Thyroid gland (tissue), 4 donors: ENCODE data around the gene FAM53A. TPM values are rescaled to one million over a fixed set of nuclear protein-coding genes. Genes with fewer than 3 reads are reported as not detected.

Source experiments
- DNase-seq, 2 donors: peaks; one replicate each; pipeline ENCODE4 v3.0.0-alpha.2; 2019
- H3K27ac ChIP-seq, 3 donors: fragments of 200-600 bp; sonication (generic); 1 replicate in 2 of 3; 2 replicates in 1 of 3; pipeline ENCODE4 v1.5.1; 2016 to 2019; ENCODE audit warnings: mild to moderate bottlenecking in 1 of 3, moderate library complexity in 1 of 3
- H3K27me3 ChIP-seq: fragments of 200-600 bp; sonication (generic); one replicate; pipeline ENCODE4 v1.5.1; 2019
- H3K36me3 ChIP-seq, 2 donors: fragments of 200-600 bp; sonication (generic); one replicate each; pipeline ENCODE4 v1.5.1; 2016 to 2019
- H3K4me1 ChIP-seq, 2 donors: fragments of 200-600 bp; sonication (generic); one replicate each; pipeline ENCODE4 v1.5.1; 2017 to 2019
- H3K4me3 ChIP-seq, 3 donors: fragments of 200-600 bp; sonication (generic); replicated peaks in 1 of 3; 1 replicate in 2 of 3; 2 replicates in 1 of 3; pipeline ENCODE4 v1.5.1; 2016; ENCODE audit warnings: mild to moderate bottlenecking in 1 of 3
- H3K9me3 ChIP-seq: fragments of 200-600 bp; sonication (generic); one replicate; pipeline ENCODE4 v1.5.1; 2017
- CTCF ChIP-seq, 6 experiments: fragments of 200-600 bp in 3 of 6; fragments of 450-650 bp in 3 of 6; sonication (generic) in 3 of 6; IDR thresholded peaks; one replicate each; pipeline ENCODE4 v1.5.1; 2016 to 2019; ENCODE audit warnings: antibody characterized with exemption in 6 of 6, mild to moderate bottlenecking in 2 of 6, inconsistent platforms in 1 of 6, moderate library complexity in 1 of 6
- POLR2A ChIP-seq, 2 donors: fragments of 450-650 bp; IDR thresholded peaks; one replicate each; pipeline ENCODE4 v1.6.1; 2017; ENCODE audit warnings: antibody characterized with exemption in 2 of 2, mild to moderate bottlenecking in 2 of 2, moderate library complexity in 1 of 2
- WGBS, 2 donors: methylation state at CpG; one replicate each; pipeline ENCODE4 v1.1.5; 2017; 5-methylcytosine and 5-hydroxymethylcytosine counted together
- intact Hi-C: fragments of 100-400 bp; cut with DNase I; formaldehyde crosslinking; loops from one replicate; pipeline ENCODE4 v1.15.1; 2023
- total RNA-seq, 4 donors: library from RNA; depleted of rRNA; stranded (reverse); fragments of >200 nt; gene quantifications; one replicate each; pipeline ENCODE4 v1.2.3, GENCODE V29; 2016

FAM53A gene
- total RNA-seq, 4 donors from 2014 or later: 17.5 to 34.9 (median 21.7) TPM

GRCh38 chr4:1682860-1683259 is 1.3 kb downstream of the FAM53A start:
- H3K36me3 ChIP-seq: no peaks in the 10 kb centered on the region
- DNase-seq: peak; percentile 19 to 35
- TF ChIP-seq POLR2A (IDR thresholded peaks at IDR 0.05) (no peak), CTCF (IDR thresholded peaks at IDR 0.05) (no peak)
- peaks cover 0 to 13% of the 10 kb centered on the region in 2 donors for H3K4me1 ChIP-seq
- 74% methylated on average over 13 of the region's 13 CpGs for WGBS, 2 donors
- intact Hi-C loops: no loop called here
- peak overlapping the region in 2 of 3 donors; percentile 3 to 74 for H3K4me3 ChIP-seq
- H3K27ac ChIP-seq: peak overlapping the region; percentile 61 to 92 (median 84)
- no peaks in the 10 kb centered on the region for H3K9me3 ChIP-seq
- no peaks in the 10 kb centered on the region for H3K27me3 ChIP-seq

- no peaks in the 10 kb centered on the region for H3K9me3 ChIP-seq
- H3K36me3 ChIP-seq: no peaks in the 10 kb centered on the region
- WGBS, 2 donors: 78 to 81% methylated on average over 5 of the region's 5 CpGs
- H3K27ac ChIP-seq: no peak overlapping the region
- no peak for DNase-seq
- intact Hi-C loops: no loop called here
- TF ChIP-seq POLR2A (IDR thresholded peaks at IDR 0.05): no peak
- no peak overlapping the region for H3K4me3 ChIP-seq
- H3K27me3 ChIP-seq: no peaks in the 10 kb centered on the region
- H3K4me1 ChIP-seq: peaks cover 0 to 8% of the 10 kb centered on the region in 2 donors
Measured at GRCh38 chr4:1678244-1678643, 5.9 kb downstream of the FAM53A start.

GRCh38 chr4:1676605-1677525 is 7.2 kb downstream of the FAM53A start:
- DNase-seq: no peak
- Histone ChIP-seq H3K9me3 (no peaks in the 10 kb centered on the region), H3K4me3 (no peak overlapping the region), H3K27me3 (no peaks in the 10 kb centered on the region), H3K27ac (no peak overlapping the region), H3K36me3 (no peaks in the 10 kb centered on the region), H3K4me1 (no peaks in the 10 kb centered on the region)
- 87 to 88% methylated on average over 21 to 24 of the region's 25 CpGs for WGBS, 2 donors
- TF ChIP-seq CTCF (IDR thresholded peaks at IDR 0.05) (no peak), POLR2A (IDR thresholded peaks at IDR 0.05) (no peak)
- intact Hi-C loops: no loop called here

GRCh38 chr4:1675802-1676137 is 8.3 kb downstream of the FAM53A start:
- WGBS, 2 donors: 78 to 84% methylated on average over 10 of the region's 10 CpGs
- Histone ChIP-seq H3K36me3 (no peaks in the 10 kb centered on the region), H3K4me3 (no peak overlapping the region), H3K27ac (no peak overlapping the region), H3K9me3 (no peaks in the 10 kb centered on the region), H3K4me1 (no peaks in the 10 kb centered on the region), H3K27me3 (no peaks in the 10 kb centered on the region)
- intact Hi-C loops: no loop called here
- DNase-seq: no peak
- TF ChIP-seq CTCF (IDR thresholded peaks at IDR 0.05): no peak
- no peak for TF ChIP-seq POLR2A (IDR thresholded peaks at IDR 0.05)

- intact Hi-C loops: no loop called here
- H3K4me1 ChIP-seq: no peaks in the 10 kb centered on the region
- TF ChIP-seq CTCF (IDR thresholded peaks at IDR 0.05): no peak
- no peak for TF ChIP-seq POLR2A (IDR thresholded peaks at IDR 0.05)
- H3K4me3 ChIP-seq: no peak overlapping the region
- no peaks in the 10 kb centered on the region for H3K36me3 ChIP-seq
- no peaks in the 10 kb centered on the region for H3K27me3 ChIP-seq
- DNase-seq: no peak
- no peaks in the 10 kb centered on the region for H3K9me3 ChIP-seq
- 80 to 82% methylated on average over 19 of the region's 19 CpGs for WGBS, 2 donors
- no peak overlapping the region for H3K27ac ChIP-seq
Measured at GRCh38 chr4:1675136-1675801, 8.8 kb downstream of the FAM53A start.
